ENCODE results near the gene PIK3CG.

PIK3CG gene

DNA sequence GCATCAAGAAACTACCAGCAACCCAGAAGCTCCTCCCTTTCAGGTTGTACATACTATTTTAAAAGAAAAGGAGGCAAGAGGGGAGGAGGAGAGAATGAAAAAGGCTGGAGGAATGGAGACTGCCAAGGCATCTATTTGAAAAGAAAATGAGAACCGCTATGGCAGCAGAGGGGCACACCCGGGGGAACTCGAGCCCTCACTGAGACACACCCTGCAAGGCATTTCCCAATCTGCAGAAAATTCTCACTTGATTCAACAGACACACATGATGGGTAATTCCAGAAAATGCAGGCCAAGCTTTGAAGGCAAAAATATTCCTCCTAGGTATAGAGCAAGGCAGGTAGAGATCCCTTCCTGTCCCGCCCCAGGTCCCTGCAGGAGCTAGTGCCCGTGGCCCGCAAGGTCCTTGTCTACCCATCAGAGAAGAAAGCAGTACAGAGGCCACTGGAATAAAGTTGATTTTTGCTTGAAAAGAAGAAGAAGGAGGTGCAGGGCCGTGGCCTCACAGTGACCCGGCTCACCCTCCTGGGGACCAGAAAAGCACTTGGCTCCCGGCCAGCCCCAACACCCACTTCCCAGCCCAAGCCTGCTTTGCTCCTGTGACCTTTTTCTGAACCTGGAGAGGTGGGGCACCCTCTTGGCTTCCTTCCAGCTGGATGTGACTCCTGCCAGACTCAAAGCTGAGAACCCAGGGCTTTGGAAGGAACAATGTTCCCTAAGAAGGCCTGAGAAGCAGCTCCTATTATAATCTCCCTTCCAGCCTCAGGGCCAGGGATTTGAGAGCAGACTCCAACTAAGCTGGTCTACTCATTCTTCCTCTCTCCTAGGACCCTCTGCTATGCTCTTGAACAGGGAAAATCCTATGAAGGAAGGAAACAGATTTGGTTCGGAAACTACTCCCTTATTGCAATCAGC lies 6.2 kb upstream of the PIK3CG start:
- DNase-seq: peak in 1 of 2 donors; percentile 72

DNA sequence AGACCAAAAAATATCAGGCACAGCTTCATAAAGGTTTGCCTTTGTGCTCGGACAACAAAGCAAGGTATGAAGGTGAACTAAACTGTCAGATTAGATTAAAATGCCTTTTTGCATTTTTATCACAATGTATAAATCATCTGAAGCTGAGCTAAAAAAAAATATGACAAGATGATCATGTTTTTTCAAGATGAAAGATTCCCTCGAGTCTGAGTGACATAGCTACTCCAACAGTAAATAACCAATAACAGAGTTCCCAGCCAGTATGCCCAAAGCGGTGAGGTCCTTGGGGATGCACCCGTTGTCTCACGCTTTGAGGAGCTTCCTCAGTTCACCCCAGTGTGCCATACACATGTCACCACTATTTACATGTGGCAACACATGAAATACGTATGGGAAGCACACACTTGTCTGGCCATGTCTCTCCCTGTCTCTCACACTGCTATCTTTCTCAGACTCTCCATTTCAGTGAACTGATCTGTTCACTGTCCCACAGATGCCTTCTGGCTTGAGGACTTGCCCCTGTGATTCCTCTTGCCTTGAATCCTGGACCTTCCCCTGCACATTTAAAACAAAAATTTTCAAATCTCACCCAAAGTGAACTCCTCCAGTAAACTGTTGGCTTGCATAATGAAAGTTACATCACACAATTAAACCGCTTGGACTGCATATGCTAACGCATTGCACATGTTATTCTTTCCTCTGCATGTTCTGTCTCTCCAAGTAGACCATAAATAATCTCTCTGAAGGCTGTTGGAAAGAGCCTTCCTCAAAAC lies 2.6 kb upstream of the PIK3CG start:
- no peak for DNase-seq

DNA sequence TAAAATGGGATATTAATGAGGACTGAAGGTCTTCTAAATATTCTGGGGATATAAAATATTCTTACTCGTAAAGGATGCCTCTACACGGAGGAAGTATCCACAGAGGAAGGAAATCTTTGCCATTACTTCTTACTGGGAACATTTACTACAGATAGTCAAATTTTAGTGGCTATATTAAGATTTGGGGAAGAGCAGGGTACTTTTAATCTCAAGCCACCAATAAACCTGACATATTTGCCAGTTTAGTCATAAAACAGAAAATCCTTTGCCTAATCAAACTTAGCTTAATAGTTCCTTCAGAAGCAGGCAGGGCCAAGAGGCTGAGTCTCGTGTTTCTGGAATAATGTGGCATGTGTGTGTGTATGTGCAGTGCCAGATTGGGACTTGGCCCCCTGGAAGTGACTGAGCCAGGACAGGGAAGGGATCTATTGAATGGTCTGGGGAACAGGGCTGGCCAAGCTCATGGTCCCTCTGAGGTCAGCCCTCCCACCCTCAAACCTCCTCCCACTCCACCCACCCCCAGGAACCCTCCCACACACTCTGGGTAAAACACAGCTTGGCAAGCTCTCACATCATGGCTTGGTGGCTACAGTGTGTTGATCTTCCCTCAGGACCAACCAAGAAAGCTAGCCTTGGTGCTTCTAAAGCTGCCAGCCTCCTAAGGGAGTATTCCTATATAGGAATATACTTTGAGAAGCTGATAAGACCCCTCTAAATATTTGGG lies 1.6 kb upstream of the PIK3CG start:
- DNase-seq: no peak

DNA sequence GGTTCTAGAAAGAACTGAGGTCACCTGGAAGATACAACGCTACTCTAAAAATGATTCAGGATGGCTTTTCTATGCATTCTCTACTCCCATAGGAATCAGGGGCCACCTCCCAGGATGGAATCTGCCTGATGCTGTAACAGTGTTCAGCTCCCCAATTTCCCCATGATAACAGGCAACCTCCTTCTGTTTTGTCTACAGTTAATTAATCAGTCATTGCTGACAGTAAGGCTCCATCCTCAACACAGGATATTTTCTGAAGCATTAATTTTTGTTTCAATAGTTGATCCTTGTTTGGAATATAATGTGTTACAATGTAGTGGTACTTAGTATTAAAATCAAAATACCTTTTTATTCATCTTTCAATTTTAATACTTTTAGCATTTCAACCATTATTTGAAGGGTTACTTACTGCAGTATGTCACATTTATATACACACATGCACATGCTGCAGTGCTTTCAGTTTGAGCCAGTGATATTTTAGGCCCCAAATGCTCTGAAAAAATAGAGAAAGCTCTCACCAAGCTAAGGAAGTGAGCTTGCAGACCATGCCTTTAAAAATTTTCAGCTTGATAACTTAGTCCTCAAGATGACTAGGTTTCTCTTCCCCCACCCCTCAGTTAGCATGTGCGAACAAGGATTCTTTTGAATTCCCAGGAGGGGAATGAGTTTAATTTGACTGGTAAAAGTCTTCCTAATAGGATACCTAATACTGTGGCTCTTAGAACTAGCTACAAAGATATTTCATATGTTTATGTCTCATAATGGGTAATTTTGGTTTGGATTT lies 592 bp upstream of the PIK3CG start:
- no peak for DNase-seq

DNA sequence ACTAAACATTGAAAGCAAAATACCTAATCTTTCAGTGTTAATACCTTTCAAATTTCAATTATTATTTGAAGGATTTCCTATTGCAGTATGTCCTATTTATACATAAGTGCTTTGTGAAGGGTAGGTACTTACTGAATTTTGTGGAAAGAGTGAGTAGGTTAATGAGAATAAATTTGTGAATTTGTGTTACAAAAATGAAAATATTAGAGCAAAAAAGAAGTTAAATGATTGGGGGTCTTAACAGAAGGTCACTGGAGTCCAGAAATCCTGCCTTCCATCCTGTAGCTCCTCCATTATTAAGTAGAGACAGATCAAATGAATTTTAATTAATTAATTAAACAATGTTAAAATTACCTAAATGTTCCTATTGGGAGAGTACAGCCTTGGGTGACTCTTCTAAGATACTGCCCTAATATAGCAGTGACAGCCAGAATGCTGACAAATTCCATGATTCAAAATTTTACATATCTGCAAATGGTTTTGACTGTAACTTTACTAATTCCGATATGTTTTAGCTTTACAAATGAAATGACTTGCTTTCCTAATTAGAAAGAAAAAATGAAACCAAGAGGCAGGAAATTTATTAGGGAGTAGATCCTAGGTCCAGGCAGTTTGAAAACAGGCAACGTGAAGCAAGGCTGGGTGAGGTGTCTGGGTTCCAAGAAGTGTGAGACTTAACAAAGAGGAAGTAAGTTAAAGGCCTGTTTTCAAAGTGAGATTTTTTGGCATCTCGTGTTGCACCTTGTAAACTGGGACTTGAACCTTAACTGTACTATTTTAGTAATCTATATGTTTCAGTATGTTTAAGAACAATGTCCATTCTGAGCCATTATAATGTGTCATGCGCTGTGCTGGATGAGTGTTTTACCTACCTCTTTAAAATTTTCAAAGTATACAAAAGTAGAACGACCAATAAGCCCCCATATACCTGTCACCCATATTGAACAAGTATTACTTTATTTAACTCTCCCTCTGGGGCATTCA lies 1.5 kb downstream of the PIK3CG start:
- DNase-seq: peak in 1 of 2 donors; percentile 30

DNA sequence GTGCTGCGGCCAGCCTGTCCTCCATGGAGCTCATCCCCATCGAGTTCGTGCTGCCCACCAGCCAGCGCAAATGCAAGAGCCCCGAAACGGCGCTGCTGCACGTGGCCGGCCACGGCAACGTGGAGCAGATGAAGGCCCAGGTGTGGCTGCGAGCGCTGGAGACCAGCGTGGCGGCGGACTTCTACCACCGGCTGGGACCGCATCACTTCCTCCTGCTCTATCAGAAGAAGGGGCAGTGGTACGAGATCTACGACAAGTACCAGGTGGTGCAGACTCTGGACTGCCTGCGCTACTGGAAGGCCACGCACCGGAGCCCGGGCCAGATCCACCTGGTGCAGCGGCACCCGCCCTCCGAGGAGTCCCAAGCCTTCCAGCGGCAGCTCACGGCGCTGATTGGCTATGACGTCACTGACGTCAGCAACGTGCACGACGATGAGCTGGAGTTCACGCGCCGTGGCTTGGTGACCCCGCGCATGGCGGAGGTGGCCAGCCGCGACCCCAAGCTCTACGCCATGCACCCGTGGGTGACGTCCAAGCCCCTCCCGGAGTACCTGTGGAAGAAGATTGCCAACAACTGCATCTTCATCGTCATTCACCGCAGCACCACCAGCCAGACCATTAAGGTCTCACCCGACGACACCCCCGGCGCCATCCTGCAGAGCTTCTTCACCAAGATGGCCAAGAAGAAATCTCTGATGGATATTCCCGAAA lies 2.7 kb downstream of the PIK3CG start:
- no peak for DNase-seq

DNA sequence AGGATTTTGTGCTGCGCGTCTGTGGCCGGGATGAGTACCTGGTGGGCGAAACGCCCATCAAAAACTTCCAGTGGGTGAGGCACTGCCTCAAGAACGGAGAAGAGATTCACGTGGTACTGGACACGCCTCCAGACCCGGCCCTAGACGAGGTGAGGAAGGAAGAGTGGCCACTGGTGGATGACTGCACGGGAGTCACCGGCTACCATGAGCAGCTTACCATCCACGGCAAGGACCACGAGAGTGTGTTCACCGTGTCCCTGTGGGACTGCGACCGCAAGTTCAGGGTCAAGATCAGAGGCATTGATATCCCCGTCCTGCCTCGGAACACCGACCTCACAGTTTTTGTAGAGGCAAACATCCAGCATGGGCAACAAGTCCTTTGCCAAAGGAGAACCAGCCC lies 3.3 kb downstream of the PIK3CG start:
- no peak for DNase-seq

GRCh38 chr7:106869954-106870353 lies 4.9 kb downstream of the PIK3CG start:
- DNase-seq: no peak

DNA sequence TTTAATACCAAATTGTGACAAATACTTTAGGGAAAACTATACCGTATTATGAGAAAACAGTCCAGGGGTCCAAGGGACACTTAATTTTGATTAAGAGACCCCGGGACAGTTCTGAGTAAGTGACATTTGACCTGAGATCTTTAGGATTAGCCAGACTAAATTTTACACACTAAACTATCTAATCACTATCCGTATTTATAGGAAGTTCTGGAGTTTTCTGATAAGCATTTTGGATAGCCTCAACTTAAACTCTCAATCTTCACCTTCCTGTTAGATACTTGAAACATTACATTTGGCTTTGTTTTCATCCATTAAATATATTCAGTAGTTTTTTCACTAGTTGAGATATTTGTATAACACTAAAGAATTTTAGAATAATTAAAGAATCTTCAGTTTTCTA lies 5.4 kb downstream of the PIK3CG start:
- DNase-seq: no peak

- peak in 1 of 2 donors; percentile 24 for DNase-seq
Observed at GRCh38 chr7:106870983-106871410, 5.9 kb downstream of the PIK3CG start.

GRCh38 chr7:106871793-106872571 lies 6.9 kb downstream of the PIK3CG start:
- peak in 1 of 2 donors; percentile 17 for DNase-seq

DNA sequence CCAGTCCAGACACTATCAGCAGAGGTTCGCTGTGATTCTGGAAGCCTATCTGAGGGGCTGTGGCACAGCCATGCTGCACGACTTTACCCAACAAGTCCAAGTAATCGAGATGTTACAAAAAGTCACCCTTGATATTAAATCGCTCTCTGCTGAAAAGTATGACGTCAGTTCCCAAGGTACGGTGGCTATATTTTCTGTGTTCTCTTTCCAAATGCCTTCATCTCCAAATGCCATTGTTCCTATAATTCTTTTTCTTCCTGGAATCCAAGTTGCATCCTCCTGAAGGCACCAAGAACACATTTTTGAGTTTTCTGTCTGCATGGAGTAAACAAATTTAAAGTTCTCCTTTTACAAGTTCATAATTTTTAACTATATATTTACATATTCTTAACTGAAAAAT lies 7.7 kb downstream of the PIK3CG start:
- no peak for DNase-seq

DNA sequence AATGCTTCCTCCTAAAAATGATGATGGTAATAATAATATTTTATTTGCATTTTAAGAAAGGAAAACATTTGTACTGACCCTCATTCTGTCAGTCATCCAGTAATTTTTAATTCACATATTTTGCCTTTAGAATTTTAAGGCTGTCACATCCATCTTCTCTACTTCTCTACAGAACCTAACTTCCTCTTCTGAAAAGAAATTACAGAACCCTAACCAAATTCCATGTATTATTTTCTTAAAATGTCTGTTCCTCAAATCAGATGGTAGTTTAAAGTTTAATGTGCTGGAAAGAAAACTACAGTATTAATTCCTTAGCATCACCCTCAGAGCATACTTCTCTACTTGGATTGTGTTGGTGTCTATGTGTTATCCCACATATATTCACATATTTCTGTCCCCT lies 9.0 kb downstream of the PIK3CG start:
- no peak for DNase-seq

DNA sequence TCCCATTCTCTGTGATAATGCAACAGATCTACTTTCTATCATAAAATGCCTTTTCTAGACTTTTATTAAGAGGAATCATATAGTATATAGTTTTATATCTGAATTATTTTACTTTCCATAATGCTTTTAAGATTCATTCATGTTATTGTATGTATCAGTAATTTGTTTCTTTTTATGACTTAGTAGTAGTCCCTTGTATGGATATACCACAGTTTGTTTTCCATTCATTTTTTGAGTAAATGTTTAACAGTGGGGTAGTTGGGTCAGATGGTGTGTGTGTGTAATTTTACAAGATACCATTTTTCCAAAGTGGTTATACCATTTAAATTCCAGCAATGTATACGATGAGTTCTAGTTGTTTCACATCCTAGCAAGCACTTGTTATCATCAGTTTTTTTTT lies 10.4 kb downstream of the PIK3CG start:
- DNase-seq: no peak

- no peak for DNase-seq
Observed at GRCh38 chr7:106878748-106879439, 13.8 kb downstream of the PIK3CG start.

GRCh38 chr7:106881984-106882383 lies 16.9 kb downstream of the PIK3CG start:
- no peak for DNase-seq

GRCh38 chr7:106883456-106884026 lies 18.5 kb downstream of the PIK3CG start:
- no peak for DNase-seq

DNA sequence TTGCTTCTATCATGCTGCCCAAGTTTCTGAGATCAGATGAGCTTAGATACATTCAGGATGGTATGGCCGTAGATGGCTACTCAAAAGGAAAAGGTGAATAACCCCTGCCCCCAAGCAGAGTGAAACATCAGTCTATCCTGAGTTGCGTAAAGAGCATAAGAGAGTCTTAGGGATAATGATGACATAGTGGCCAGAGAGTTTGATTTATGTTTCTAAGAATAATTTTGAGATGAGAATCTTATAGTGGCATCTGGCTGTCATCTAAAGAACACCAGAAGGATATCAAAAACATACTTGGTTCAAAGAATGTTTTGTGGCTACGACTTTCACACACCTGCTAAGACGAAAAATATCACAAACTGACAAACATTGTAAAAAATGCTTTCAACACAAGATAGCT lies 20.6 kb downstream of the PIK3CG start:
- no peak for DNase-seq

GRCh38 chr7:106887421-106887820 lies 22.3 kb downstream of the PIK3CG start:
- DNase-seq: no peak

Measured in CD4-positive, alpha-beta T cell treated with Interleukin-1 beta for 1 hour (primary cell).